NOMO-1 (cell line): ENCODE measurements around the gene CDH19.
A peak's percentile ranks its signal among the peaks of the same experiment; 100 is the strongest.

Source experiments
- DNase-seq, 2 experiments: peaks; one replicate each; lab custom pipeline; 2025; ENCODE audit not compliant: unreplicated experiment in 2 of 2; lab: John Stamatoyannopoulos, UW

CDH19 gene

DNA sequence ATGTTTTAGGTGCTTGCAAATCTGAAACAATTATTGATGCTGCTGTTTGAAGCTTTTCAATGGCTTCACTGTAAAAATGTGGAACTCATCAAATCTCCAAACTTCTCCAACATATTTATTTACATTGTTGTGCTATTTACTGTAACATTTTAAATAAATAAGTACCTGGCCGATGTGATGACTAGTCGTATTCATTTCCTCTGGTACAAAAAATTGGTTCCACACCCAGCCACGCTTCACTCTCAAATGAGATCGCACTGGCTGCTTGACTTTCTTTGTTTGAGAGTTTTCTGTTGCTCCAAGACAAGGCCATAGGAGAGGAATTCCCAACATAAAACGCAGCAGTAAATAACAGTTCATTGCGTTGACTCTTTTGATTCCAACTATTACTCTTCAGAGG, 32.0 kb downstream of the CDH19 start:
- DNase-seq, result no peak

DNA sequence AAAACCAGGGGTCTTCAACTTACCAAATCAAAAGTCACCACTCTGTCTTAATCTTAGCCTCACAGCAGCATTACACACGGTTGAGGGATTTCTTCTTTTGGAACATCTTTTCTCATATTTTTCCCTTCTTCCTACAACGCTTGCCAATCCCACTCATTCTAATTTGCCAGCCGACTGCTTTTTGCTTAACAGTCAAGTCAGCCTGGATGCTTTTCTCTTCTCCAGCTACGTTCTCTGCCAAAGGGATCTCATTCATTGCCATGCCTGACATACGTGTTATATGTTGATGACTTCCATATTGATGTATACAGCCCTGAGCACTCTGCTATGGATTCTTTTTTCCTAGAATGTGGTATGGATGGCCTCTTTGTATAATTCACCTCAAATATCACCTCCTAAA, 37.3 kb downstream of the CDH19 start:
- no peak for DNase-seq

DNA sequence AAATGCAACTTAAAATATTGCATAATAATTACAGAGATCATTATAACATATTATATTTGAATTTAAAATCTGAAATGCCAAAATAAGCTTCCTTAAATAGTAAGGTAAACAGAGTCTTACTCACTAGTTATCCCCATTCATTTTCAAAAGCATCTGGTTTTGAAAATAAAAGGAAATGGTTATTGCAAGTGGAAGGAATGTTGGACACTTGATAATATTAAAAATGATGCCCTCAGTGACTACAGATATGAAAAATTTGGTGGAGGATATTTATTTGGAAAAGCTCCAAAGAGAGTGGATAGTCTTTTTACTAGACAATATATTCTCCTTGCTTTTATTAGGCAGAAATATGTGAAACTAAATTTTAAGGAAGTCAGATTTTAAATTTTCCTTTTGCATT, 39.7 kb downstream of the CDH19 start:
- DNase-seq, result no peak

DNA sequence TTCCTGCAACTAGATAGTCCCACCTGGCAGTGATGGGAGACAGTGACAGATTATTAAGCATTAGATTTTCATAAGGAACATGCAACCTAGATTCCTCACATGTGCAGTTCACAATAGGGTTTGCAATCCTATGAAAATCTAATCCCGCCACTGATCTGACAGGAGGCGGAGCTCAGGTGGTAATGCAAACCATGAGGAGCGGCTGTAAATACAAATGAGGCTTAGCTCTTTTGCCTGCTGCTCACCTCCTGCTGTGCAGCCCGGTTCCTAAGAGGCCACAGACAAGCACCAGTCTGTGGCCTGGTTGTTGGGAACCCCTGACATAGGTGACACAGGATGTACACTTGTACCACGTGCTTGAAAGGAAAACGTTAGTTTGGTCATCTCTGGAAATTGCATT, 41.6 kb downstream of the CDH19 start:
- DNase-seq, result no peak

DNA sequence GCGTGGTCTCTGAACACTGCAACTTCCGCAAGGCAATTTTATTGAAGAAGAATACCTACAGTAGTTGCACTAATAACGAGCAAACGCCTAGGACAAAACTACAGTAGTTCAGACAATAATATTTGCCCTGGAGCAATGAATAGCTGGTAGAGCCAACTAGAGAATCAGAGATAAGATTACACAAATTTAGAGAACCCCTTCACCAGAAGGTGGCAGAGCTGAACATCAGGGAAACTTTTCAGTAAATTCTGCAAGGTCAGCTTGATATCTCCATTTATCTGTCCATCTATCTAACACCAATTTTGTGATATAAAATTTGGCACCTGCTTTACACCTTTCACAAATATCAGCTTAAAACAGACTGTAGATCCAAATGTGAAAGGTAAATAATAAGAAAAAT, 43.8 kb downstream of the CDH19 start:
- no peak for DNase-seq

DNA sequence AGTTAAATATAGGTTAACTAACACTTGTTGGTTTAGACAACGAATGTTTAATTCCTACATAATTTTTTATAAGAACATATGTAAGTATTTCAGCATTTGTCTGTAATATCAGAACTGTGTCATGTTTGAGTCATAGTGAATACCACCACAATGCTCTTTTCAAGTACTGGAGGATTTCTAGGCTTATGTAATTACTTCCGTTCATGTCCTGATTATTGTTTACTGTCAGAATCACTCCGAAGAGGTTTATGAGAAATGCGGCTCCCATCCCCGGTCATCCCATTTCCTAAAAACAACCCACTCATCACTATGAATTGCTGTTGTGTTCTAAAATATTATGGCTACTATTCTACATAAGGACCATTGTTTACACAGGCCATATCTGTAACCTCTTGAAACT, 45.1 kb downstream of the CDH19 start:
- no peak for DNase-seq

DNA sequence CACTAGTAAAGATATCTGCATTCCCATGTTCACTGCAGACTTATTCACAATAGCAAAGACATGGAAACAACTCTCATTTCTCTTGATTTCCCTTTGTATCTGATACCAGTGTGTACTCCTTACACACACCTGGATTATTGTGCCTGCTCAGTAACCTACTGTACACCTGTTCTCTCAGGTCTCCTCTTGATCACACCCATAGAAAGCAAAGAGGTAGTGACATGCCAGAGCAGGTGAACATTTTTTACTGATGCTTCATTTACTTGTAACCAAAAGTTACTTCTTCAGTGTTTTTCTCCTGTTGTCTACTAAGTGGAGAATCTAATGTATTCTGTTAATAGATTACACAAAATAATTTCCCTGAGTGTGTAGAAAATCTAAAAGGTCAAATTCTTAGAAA, 46.8 kb downstream of the CDH19 start:
- no peak for DNase-seq

DNA sequence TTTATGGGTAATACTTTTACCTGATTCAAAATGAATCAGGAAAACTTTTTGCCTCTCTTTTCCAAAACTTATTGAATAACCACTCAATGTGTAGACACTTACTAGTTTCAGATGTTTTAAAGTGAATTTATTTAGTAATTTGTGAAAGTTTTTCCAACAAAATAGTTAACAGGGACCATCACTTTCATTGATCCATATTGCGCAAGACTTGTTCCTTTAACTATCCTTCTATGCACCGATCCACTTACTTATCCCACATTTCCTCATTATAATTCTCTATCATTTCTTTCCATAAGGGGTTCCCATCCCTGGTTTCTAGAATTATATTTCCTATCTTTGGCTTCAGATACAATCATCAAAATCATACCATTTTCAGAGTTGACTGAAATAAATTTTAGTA, 48.3 kb downstream of the CDH19 start:
- DNase-seq, result no peak

DNA sequence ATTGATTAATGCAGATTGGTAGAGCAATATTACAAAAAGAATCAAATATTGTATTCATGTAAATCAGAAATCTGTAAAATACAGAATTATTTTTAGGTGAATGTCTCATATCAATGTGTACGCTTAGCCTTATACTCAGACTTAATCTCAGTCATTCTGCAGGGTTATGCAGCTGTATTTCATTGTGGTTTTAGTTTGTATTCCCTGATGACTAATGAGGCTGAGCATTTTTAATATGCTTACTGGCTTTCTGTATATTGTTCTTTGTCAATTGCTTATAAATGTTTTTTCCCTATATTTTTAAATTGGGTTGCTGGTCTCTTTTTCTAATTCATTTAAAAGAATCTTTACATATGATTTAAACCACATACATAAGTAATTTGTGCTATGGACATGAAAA, 50.1 kb downstream of the CDH19 start:
- no peak for DNase-seq

DNA sequence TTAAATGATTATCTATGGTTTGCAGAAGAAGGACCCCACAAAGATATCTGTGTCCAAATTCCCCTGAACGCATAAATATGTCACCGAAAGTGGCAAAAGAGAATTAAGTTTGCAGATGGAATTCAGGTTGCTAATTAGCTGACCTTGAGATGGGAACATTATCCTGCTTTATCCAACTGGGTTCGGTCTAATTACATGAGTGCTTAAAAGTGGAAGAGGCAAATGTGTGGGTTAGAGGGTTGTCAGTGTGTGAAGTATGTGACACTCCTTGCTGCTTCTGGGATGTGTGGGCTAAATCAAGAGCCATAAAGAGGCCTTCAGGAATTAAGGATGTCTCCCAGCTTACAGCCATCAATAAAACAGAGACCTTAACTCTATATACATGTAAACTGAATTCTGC, 53.5 kb downstream of the CDH19 start:
- DNase-seq, result no peak

DNA sequence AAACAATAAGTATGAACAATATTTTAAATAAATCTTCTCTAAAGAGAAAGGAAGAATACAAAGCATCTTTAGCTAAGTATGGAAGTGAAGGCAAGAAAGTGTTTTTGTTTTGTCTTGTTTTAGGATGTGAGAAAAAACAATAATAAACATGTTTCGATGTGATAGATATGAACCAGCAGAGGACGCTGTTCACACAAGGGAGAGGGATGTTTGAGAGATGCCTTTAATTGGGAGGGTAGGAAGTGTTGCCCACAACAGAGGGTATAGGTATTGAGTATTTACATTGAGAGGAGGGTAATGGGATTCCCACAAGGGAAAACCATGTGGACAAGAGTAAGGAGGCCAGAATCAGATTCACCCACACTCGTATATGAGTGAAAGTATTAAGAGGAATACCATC, 55.1 kb downstream of the CDH19 start:
- DNase-seq, result no peak

DNA sequence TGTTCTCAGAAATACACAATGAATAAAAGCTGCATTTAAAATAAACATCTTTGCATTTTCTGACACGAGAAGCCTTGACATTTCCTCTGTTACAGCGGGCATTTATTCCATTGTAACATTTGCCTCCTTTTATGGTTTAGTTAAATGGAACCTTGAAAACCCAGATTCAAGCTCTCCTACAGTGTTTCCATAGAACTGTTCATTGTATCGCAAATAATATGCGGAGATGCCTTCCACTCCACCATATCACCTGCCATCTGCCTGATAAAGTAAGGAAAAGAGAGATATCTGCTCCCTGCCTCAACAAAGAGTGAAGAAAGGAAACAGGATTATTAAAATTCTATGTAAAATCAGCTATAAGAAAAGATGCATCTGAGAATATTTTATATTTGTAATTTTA, 69.8 kb downstream of the CDH19 start:
- DNase-seq, result no peak

DNA sequence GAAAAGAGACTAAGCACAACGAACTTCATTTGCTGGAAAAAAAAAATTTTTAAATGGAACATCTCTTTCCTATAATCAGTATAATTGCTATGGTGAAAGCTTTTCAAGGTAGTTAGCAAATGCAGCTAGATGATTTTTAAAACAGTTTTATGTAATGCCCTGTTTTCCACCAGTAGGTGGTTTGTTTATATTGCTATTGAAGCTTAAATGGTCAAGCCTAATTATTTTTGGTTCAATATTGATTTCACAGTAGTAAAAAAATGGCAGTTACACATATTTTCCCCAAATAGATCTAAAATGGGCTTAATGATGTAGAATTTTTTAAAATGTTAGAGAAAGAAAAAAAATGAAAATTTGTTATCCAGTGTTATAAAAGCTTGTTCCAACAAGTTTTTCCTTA, 70.2 kb downstream of the CDH19 start:
- DNase-seq, result no peak

DNA sequence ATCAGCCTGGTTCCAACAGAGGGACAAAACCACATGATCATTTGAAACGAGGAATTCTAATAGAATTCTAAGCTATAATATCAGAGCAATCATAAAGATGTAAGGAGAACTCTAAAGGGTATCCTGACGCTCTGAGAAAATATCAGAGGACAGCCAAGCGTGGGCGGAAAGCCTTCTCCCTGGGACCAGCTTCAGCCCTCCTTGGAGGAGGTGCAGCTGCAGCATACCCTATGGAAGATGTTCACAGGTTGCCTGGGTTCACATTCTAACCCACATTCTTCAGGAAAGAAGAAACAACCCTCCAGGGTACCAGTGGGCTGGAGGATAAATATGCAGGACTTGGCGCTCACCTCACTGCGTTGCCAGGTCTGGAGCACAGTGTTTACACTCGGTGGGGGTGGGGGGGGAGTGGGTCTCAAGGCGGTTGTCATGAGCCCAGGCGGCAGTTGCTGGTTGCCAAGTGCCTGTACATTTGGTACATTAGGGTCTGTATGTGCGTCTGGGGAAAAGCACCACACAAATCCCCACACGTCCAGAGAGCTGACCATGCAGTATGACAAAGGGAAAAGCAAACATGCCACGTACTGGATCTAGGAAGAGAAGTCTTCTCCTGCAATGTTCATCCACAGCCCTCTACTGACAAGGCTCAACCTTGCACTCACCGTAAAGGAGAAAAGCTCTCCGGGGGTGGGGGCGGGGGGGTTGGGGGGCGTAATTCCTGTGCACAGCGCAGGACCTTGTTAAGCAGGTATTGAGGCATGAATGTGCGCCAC, 80.5 kb downstream of the CDH19 start:
- DNase-seq, result no peak

DNA sequence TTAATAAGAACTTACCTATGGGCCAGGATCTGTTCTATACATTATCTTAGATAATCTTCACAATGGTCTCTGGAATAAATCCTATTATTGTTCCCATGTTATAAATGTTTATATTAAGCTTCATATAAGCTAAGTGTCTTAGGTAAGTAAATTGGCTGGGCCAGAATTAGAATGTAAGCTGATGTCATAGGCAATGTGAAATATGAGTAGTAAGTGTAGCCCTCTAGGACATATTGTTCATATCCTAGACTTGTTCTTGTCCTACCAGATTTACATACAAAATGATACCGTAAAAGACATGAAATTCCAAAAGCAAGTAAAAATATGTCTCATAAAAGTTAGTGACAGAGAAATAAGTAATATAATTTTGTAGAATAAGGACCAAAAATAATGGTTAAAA, 89.9 kb downstream of the CDH19 start:
- DNase-seq, result no peak

DNA sequence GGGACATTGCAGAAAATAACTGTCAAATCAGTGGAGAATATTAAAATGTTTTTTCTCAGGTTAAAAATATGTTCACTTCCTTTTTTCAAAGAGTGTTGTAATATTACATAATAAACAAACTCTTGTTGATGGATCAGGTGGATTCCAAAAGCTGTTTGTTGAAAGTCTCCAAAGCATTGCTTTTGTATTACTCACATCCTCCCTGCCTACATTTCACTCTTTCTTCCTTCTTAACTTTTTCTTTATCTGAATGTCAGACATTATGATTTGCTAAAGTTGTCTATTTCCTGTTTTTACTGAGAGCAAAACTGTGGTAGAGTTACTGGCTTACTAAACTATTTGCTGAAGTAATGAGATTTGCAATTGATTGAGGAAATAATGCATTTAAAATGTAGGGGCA, 92.1 kb downstream of the CDH19 start:
- peak in 1 of 2 experiments; percentile 42 for DNase-seq

DNA sequence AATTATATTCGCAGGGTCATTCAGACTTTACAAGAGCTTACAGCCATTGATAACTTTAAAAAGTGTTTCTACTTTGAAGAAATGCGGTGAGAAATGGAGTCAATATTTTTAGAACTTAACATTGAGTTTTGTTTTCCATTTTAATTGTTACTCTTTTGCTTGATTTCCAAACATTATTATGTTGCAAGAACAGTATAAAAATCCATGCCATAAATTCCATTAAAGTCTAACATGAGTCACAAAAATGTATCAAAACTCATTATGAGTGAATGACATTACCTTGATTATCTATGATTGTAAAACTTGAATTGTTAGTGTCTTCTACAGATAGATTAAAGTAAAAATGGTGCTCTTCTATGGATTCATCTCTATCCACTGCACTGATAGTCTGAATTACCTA, 92.6 kb downstream of the CDH19 start:
- DNase-seq, result no peak

DNA sequence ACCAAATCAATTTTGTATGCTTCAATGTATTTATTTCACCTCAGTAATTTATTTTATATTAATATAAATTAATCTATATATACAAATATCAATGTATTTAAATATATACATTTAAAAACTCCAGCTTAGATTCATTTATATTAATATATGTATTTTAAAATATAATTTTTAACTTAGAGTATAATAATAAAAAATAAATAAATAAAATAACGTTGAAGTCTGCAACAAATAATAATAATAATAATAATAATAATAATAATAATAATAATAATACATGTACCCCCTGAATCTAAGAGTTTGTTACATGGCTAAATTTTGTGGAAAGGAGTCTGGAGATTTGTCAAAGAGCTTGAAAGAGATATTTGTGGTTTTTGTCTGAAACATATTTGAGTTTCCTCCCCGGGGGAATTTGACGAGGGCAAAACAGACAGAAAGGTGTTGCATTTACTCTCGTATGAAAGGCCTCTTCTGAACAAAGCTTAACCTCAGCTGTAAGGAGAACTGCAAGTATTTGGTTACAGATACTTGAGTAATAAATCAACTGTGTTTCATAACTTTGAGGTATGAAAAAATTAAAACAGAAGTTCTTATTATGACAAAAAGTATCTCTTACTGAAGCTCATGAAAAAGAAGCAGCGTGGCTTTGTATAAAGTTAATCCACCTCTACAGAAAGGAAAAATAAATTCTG, 93.4 kb downstream of the CDH19 start:
- DNase-seq, result peak; percentile 31 to 74

DNA sequence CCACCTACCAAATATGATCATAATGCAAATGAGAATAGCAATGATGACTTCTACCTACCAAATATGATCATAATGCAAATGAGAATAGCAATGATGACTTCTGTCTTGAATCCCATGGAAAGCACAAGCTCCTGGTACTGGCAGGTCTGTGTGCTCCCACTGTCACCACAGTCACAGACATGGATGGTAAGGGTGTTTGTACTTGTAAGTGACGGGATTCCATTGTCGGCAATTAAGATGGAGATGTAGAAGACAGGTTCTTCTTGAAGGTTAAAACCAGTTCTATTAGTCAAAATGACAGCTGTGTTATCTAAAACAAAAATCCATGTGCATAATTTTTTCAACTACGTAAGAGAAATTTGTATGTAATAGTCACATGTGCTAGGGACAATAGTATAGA, 95.0 kb downstream of the CDH19 start:
- no peak for DNase-seq

DNA sequence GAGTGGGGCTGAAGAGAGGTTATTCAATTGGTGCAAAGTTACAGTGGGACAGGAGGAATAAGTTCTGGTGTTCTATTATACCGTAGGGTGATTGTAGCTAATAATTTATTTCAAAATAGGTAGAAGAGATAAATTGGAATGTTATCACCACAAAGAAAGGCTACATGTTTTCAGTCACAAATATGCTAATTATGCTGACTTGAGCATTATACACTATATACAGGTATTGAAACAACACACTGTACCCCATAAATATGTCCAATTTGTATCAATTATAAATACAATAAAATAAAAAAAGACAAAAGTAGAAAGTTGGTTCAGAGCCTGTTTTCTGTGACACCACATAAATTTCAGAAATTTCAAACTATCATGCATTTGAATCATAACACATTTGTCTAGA, 97.7 kb downstream of the CDH19 start:
- no peak for DNase-seq

DNA sequence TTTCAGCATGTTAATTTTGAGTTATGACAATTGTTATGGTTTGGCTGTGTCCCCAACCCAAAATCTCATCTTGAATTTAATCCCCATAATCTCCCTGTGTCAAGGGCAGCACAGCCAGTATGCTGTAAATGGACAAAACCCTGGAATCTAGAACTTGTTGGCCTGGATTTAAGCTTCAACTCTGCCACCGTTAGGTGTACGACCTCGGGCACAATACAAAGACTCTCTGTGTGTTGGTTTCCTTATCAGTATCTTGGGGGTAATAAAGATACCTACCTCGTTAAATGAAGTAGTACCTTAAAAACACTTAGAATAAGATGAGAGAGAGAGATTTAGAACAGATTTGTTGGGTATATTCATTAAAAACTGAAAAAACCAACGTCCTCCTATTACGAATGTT, 106.5 kb downstream of the CDH19 start:
- DNase-seq, result no peak

DNA sequence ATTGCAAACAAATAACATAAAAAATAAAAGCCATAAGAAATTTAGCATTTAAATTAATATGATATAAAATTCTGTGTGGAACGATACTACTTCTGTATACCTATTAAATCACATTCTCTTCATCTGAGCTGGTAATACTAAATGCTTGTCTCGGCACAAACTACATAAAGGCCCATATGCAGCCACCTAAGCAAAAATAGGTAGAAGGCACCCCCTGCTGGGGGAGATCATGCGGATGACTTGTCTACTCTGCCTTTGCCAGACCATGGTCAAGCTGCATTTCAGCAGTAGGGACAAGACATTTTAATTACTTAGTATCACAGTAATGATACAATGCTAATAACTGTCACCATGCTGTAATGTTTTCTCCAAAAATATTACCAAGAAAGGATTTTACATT, 108.0 kb downstream of the CDH19 start:
- peak; percentile 28 to 35 for DNase-seq

DNA sequence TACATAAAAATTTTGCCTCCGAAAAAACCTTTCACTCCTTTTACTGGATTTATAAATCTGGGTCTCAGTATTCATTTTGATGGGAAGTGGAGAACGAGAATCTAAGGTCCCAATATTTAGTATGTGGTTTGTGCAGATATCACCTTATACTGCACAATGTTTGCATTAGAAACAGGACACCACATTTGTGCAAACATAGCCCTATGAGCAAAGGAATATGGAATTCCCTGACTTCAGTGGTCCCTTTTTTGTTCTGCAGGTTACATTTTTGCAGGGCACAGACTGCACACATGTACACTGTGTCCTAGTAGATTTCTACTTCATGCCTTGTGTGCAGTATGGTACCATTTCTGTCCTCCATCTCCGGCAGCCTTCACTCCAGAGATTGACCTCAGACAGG, 130.0 kb downstream of the CDH19 start:
- no peak for DNase-seq
